SU-DHL-6 (cell line): ENCODE data around the gene SLC4A3.

Source experiments
- EZH2phosphoT487 ChIP-seq: fragments of 200-600 bp; sonication (generic), shearing (Covaris generic); conservative IDR thresholded peaks from 2 replicates; pipeline ENCODE4 v1.6.1; 2018; ENCODE audit warnings: mild to moderate bottlenecking, antibody characterized with exemption, low read length, moderate library complexity, mixed read lengths
- TF ChIP-seq, protein P1 (sequence below): fragments of 200-600 bp; sonication (generic); IDR thresholded peaks from one replicate; pipeline ENCODE4 v1.5.1; 2017; ENCODE audit warnings: antibody characterized with exemption, mild to moderate bottlenecking, low read length, moderate library complexity; ENCODE audit not compliant: insufficient read depth, poor library complexity, severe bottlenecking

GRCh38 chr2:219615894-219616293 lies 11.5 kb upstream of the SLC4A3 start:
- TF ChIP-seq, protein P1, sequence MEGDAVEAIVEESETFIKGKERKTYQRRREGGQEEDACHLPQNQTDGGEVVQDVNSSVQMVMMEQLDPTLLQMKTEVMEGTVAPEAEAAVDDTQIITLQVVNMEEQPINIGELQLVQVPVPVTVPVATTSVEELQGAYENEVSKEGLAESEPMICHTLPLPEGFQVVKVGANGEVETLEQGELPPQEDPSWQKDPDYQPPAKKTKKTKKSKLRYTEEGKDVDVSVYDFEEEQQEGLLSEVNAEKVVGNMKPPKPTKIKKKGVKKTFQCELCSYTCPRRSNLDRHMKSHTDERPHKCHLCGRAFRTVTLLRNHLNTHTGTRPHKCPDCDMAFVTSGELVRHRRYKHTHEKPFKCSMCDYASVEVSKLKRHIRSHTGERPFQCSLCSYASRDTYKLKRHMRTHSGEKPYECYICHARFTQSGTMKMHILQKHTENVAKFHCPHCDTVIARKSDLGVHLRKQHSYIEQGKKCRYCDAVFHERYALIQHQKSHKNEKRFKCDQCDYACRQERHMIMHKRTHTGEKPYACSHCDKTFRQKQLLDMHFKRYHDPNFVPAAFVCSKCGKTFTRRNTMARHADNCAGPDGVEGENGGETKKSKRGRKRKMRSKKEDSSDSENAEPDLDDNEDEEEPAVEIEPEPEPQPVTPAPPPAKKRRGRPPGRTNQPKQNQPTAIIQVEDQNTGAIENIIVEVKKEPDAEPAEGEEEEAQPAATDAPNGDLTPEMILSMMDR, result no peak
- TF ChIP-seq EZH2phosphoT487, result no peak
